ENCODE measurements around the gene ZNF394. TPM values are rescaled to one million over a fixed set of nuclear protein-coding genes. Genes with fewer than 3 reads are reported as not detected.
A peak's percentile ranks its signal among the peaks of the same experiment; 100 is the strongest.

ZNF394 gene
- total and polyA plus RNA-seq, 2 experiments from 2014 or later, result 21.9 to 32.0 TPM

- Histone ChIP-seq H3K9me3 (ENCODE audit: low read depth) (no peaks in the 10 kb centered on the region), H3K4me1 (ENCODE audit: low read depth) (peaks cover 8% of the 10 kb centered on the region), H3K27ac (peak overlapping the region; percentile 89), H3K4me3 (peak overlapping the region; percentile 86), H3K36me3 (no peaks in the 10 kb centered on the region), H3K27me3 (no peaks in the 10 kb centered on the region)
- no peak for DNase-seq (ENCODE audit: low read depth in 1 of 2, low spot score in 1 of 2)
- TF ChIP-seq, protein P1, sequence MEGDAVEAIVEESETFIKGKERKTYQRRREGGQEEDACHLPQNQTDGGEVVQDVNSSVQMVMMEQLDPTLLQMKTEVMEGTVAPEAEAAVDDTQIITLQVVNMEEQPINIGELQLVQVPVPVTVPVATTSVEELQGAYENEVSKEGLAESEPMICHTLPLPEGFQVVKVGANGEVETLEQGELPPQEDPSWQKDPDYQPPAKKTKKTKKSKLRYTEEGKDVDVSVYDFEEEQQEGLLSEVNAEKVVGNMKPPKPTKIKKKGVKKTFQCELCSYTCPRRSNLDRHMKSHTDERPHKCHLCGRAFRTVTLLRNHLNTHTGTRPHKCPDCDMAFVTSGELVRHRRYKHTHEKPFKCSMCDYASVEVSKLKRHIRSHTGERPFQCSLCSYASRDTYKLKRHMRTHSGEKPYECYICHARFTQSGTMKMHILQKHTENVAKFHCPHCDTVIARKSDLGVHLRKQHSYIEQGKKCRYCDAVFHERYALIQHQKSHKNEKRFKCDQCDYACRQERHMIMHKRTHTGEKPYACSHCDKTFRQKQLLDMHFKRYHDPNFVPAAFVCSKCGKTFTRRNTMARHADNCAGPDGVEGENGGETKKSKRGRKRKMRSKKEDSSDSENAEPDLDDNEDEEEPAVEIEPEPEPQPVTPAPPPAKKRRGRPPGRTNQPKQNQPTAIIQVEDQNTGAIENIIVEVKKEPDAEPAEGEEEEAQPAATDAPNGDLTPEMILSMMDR (IDR thresholded peaks at IDR 0.05; ENCODE audit: low read depth, low read length), result no peak
These were observed 542 bp upstream of the ZNF394 start for GRCh38 chr7:99500637-99501009.

GRCh38 chr7:99499371-99499720, 735 bp downstream of the ZNF394 start:
- H3K9me3 ChIP-seq (ENCODE audit: low read depth), result no peaks in the 10 kb centered on the region
- peak overlapping the region; percentile 86 for H3K4me3 ChIP-seq
- TF ChIP-seq, protein P1 (IDR thresholded peaks at IDR 0.05; ENCODE audit: low read depth, low read length), result no peak
- H3K27ac ChIP-seq, result peak overlapping the region; percentile 89
- no peaks in the 10 kb centered on the region for H3K36me3 ChIP-seq
- no peak for DNase-seq (ENCODE audit: low read depth in 1 of 2, low spot score in 1 of 2)
- peaks cover 8% of the 10 kb centered on the region for H3K4me1 ChIP-seq (ENCODE audit: low read depth)
- no peaks in the 10 kb centered on the region for H3K27me3 ChIP-seq

DNA sequence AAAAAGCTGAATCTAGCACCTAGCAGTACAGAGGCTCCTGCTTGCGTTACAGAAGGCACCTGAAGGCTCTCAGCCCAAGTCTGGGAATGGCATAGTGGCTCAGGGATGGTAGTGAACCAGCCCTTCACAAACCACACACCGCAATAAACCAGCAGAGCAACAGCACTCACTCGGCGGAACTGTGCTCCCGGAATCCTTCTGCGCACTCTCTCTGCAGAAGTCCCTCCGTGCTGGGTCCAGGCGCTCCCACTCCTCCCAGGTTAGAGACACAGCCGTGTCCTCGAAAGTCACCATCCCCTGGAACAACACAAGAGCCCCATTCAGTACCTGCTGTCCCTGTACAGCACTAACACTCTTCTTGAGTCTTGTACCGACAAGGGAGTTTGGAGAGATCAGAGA, 1.5 kb downstream of the ZNF394 start:
- TF ChIP-seq, protein P1 (IDR thresholded peaks at IDR 0.05; ENCODE audit: low read depth, low read length), result no peak

DNA sequence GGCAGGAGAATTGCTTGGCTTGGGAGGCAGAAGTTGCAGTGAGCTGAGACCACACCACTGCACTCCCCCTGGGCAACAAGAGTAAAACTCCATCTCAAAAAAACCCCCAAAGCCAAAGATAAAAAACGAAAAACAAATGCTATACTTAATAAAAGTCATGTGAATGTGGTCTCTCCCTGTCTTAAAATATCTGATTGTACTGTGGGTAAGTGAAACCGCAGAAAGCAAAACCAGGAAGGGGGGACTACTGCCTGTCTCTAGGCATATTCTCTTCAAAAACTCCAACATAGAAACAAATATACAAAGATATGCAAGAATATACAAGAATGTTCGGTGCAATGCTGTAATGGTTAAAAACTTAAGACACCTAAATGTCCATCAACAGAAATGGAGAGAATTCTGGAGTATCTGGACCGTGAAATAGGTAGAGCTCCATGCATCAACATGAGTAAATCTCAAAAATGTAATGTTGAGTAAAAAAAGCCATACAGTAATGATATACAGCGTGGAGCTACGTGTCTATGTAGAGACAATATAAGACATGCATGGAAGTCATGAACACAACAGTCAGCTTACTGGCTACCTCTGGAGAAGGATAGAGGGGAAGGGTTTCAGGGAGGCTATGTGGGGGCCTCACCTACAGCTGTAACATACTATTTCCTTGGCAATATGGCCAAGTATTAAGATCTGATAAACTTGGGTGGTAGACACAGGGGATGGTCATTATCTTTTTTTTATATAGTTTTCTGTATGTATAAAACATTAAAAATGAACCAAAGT, 2.1 kb downstream of the ZNF394 start:
- Histone ChIP-seq H3K4me1 (ENCODE audit: low read depth) (peaks cover 8% of the 10 kb centered on the region), H3K9me3 (ENCODE audit: low read depth) (no peaks in the 10 kb centered on the region), H3K27me3 (no peaks in the 10 kb centered on the region), H3K4me3 (peak overlapping the region; percentile 86), H3K36me3 (peaks cover 14% of the 10 kb centered on the region), H3K27ac (no peak overlapping the region)
- TF ChIP-seq, protein P1 (IDR thresholded peaks at IDR 0.05; ENCODE audit: low read depth, low read length), result no peak
- DNase-seq (ENCODE audit: low read depth in 1 of 2, low spot score in 1 of 2), result no peak

More for the DNA sequence above, 1.5 kb downstream of the ZNF394 start:
- Histone ChIP-seq H3K27ac (peak overlapping the region; percentile 89), H3K36me3 (peaks cover 8% of the 10 kb centered on the region), H3K4me1 (ENCODE audit: low read depth) (peaks cover 8% of the 10 kb centered on the region), H3K9me3 (ENCODE audit: low read depth) (no peaks in the 10 kb centered on the region), H3K27me3 (no peaks in the 10 kb centered on the region), H3K4me3 (peak overlapping the region; percentile 86)
- DNase-seq (ENCODE audit: low read depth in 1 of 2, low spot score in 1 of 2), result no peak

- Histone ChIP-seq H3K36me3 (peaks cover 15% of the 10 kb centered on the region), H3K4me1 (ENCODE audit: low read depth) (peaks cover 6% of the 10 kb centered on the region), H3K9me3 (ENCODE audit: low read depth) (no peaks in the 10 kb centered on the region), H3K27ac (no peak overlapping the region), H3K4me3 (no peak overlapping the region), H3K27me3 (no peaks in the 10 kb centered on the region)
- no peak for DNase-seq (ENCODE audit: low read depth in 1 of 2, low spot score in 1 of 2)
- TF ChIP-seq, protein P1 (IDR thresholded peaks at IDR 0.05; ENCODE audit: low read depth, low read length), result no peak
These were observed 6.3 kb downstream of the ZNF394 start for GRCh38 chr7:99493823-99494222.

All from cardiac muscle cell (in vitro differentiated cells and primary cell).